HG02623 (cell line): ENCODE data around the gene RNU7-1.
A peak's percentile ranks its signal among the peaks of the same experiment; 100 is the strongest.
"Not testable (repeated sequence)": the region's sequence is repeated elsewhere in the genome, so short reads cannot be mapped to it uniquely, and the experiment has no call there.

ENCODE experiments used
- ATAC-seq: cut with Tn5 transposase; IDR thresholded peaks from one replicate; pipeline ENCODE4 v1.9.1; 2021; ENCODE audit warnings: moderate library complexity; ENCODE audit not compliant: unreplicated experiment

The RNU7-1 gene

DNA sequence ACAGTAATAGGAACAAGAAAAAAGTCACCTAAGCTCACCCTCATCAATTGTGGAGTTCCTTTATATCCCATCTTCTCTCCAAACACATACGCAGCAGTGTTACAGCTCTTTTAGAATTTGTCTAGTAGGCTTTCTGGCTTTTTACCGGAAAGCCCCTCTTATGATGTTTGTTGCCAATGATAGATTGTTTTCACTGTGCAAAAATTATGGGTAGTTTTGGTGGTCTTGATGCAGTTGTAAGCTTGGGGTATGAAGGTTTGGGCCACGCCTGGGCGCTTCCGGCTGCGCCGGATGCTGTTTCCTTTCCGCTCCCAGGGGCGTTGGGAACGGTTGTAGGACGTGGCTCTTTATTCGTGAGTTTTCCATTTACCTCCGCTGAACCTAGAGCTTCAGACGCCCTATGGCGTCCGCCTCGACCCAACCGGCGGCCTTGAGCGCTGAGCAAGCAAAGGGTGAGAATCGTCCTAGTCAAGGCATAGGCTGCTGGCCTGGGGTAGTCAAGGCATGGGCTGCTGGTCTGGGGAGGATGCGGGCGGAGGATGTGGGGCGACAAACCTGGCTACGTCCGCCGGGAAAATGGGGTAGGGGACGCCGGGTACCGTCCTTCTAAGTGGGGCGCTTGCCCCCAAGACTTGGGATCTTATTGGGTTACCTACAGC lies at the start of gene RNU7-1, which contains the start of gene C12orf57:
Gene RNU7-1 (plus strand): TSS at position 95 of the 659 bp plus-strand sequence.
Gene C12orf57 (plus strand): TSS at position 301 of the 659 bp plus-strand sequence. CDS start 100 bp downstream, at position 401.
- peak; percentile 36 for ATAC-seq

DNA sequence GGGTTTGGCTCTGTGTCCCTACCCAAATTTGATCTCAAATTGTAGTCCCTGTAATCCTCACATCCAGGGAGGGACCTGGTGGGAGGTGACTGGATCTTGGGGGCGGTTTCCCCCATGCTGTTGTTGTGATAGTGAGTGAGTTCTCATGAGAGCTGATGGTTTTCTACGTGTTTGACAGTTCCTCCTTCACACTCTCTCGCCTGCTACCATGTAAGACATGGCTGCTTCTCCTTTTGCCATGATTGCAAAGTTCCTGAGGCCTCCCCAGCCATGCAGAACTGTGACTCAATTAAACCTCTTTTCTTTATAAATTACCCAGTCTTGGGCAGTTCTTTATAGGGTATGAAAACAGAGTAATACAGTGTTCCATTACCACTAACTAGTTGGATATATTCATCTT lies 49.3 kb upstream of the RNU7-1 start:
- no peak for ATAC-seq

DNA sequence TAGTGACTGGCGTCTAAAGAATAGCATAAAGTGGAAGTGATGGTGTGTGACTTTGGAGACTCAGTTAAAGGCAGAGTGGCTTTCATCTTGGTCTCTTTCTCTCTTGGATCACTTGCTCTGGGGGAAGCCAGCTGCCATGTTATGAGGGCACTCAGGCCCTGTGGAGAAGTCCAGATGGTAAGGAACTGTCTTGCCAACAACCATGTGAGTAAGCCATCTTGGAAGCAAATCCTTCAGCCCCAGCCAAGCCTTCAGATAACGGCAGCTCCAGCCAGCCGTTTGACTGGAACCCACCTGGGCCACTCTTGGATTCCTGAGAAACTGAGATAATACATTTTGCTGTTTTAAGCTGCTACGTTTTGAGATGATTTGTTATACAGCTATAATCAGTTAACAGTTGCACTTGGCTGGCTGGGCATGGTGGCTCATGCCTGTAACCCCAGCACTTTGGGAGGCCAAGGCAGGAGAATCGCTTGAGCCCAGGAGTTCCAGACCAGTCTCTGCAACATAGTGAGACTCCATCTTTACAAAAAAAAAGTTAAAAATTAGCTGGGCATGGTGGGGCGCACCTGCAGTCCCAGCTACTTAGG lies 46.7 kb upstream of the RNU7-1 start:
- no peak for ATAC-seq

DNA sequence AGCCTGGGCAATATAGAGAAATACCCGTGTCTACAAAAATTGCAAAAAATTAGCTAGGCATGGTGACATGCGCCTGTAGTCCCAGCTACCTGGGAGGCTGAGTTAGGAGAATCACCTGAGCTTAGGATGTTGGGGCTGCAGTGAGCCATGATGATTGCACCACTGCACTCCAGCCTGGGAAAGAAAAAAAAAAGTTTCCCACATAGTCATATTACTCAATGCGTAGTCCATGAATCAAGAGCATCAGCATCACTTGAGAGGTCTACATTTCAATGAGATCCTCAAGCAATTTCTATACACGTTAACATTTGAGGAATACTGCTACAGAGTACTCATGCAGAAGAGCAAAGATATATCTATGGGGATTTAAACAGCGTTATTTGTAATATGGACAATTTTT lies 44.2 kb upstream of the RNU7-1 start:
- no peak for ATAC-seq

DNA sequence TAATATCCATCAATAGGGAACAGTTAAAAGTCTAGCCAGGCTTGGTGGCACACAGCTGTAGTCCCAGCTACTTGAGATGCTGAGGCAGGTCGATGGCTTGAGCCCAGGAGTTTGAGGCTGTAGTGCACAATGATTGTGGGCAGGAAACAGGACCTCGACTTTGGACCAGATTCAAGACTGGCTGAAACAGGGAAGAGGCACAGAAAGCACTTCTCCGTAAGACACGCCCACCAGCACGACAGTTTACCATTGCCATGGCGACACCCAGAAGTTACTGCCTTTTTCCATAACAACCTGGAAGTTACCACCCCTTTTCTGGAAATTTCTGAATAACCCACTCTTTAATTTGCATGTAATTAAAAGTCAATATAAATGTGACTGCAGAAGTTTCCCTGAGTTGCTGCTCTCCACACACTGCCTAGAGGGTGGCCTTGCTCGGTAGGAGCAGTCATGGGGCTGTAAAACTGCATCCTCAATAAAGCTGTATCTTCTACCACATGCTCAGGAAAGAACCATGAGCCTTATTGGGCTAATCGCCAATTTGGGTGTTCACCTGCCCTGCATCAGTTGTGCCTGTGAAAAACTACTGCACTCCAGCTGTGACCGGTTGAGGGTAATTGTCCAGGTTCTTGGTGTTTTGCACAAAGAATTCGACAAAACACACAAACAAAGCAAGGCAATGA lies 43.6 kb upstream of the RNU7-1 start:
- ATAC-seq, result no peak

DNA sequence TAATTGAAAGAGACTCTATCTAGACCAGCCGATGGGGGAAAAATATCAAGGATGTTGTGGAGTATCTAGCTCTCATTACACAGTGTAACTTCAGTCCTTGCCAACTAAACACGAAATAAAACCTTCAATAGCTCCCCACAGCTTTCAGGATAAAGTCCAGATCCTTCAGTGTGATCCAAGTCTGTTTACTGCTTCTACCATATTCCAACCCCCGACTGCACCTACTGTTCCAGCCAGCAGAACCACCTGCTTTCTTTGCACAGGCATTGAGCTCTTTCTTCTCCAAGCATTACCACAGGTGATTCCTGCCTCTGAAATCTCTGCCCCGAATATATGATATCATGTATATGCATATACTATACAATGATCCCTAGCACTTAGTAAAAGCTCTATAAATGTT lies 41.2 kb upstream of the RNU7-1 start:
- no peak for ATAC-seq

DNA sequence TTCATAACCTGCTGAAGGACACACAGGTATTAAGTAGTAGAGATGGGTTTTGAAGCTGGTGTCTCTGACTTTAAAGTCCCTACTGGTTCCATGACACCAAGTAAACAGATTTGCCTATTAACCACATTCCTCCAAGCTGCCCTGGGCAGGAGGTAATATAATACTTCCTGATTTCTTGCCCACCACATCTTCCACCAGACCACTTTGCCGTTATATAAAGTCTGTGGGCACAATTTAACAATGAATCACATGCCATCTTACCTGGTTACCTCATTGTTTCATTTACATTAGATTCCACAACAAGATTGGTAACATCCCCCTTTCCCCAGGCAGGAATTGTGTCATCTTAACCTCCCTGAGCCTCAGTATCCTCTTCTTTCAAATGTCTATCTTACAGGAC lies 39.9 kb upstream of the RNU7-1 start:
- no peak for ATAC-seq

DNA sequence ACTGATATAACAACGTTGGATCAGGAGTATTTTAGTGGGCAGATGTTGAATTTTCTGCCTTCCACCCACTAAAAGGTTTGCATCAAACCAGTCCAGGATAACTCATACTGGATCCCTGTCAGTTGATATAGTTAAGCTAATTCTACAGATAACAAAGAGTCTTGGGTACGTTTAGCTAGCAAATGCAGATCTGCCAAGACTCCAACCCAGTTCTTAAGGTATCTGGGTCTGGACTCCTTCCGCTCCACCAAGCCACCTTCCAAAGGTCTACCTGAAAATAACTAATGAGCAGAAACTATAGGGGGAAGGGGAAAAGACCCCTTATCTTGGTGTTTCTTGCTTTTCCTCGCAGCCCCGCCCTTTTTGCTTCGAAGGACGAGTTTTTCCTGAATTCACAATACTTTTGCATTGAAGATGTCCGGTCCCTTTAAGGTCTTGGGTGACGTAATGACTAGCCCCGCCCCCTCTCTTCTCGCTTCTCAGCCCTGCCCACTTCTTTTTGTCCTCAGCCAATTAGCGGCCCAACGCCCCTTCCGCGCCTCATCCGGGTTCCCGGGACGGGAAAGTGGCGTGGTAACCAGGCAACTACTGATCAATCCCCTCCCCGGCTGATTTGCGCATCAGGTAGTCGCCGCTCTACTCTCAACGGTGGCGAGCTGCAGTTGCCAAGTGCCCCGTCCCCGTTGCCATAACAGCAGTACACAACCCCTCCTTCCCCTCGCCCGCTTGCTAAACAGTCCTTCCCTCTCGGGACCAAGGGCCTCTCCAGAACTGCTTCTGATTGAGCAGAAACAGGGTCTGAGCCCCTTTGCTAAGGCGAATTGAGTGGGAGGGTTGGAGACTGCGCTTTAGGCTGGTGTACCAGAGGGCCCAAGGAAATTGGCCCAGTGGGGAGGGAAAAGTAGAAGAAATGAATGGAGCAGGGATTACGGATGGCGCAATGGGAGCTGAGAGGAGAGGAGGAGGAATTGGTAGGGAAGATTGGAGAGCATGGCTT lies 39.0 kb upstream of the RNU7-1 start, which contains the start of gene LRRC23:
Gene LRRC23 (plus strand): TSS at position 543 of the 997 bp plus-strand sequence. CDS start 812 bp downstream, outside the sequence.
- ATAC-seq, result peak; percentile 91

DNA sequence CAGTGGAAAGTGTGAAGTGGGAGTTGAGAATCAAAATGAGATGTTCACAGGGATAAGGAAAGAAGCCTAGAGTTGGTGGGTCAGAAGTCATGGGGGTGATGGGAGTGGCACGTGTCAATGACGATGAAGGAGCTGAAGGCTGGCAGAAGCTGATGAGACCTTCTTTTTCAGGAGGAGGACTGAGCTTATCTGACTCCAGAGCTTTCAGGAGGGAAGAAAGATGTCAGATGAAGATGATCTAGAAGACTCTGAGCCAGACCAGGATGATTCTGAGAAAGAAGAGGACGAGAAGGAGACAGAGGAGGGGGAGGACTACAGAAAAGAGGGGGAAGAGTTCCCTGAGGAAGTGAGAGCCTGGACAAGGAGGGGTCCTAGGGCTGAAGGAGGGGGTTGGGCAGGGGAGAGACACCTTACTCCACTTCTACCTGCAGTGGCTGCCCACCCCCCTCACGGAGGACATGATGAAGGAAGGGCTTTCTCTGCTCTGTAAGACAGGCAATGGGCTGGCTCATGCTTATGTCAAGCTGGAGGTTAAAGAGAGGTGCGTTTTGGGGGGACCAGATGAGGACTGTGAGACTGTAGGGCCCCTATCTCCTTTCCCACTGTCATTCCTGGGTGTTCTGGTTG lies 38.1 kb upstream of the RNU7-1 start:
- no peak for ATAC-seq

DNA sequence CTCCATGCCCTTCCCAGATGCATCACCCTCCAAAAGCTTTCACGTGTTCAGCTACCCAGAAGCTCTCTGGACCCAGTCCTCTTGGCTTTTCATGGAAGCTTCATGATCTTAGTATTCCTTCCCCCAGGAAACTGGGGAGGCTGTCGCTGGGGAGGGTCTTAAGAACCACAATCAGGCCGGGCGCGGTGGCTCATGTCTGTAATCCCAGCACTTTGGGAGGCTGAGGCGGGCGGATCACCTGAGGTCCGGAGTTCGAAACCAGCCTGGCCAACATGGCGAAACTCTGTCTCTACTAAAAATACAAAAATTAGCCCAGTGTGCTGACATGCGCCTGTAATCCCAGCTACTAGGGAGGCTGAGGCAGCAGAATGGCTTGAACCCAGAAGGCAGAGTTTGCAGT lies 35.5 kb upstream of the RNU7-1 start:
- ATAC-seq, result not testable (repeated sequence)

DNA sequence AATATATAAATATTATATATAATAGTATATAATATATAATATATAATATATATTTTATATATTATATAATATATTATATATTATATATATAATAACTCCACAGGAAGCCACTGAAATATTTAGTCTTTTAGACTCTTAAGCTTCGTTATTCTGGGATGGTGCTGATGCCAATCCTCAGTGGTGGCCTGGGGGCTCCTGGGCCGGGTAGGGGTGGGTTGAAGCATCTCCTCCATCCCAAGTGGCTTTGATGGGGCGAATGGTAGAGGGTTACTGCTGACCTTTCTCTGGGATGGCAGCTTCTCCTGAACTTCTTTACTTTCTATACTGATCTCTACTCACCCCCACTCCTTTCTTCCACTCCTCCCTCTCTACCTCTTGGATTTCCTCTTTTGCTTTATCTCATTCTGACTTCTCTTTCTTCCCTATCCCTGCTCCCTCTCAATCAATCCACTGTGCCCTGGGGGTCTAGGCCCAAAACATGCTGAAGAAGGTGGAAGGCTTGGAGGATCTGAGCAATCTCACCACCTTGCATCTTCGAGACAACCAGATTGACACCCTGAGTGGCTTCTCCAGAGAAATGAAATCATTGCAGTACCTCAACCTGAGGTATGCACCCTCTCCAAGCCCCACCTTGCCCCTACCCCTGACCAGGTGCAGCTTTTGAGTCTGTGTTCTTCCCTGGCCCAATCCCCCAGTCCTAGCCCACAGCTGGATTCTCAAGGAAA lies 34.0 kb upstream of the RNU7-1 start:
- no peak for ATAC-seq

DNA sequence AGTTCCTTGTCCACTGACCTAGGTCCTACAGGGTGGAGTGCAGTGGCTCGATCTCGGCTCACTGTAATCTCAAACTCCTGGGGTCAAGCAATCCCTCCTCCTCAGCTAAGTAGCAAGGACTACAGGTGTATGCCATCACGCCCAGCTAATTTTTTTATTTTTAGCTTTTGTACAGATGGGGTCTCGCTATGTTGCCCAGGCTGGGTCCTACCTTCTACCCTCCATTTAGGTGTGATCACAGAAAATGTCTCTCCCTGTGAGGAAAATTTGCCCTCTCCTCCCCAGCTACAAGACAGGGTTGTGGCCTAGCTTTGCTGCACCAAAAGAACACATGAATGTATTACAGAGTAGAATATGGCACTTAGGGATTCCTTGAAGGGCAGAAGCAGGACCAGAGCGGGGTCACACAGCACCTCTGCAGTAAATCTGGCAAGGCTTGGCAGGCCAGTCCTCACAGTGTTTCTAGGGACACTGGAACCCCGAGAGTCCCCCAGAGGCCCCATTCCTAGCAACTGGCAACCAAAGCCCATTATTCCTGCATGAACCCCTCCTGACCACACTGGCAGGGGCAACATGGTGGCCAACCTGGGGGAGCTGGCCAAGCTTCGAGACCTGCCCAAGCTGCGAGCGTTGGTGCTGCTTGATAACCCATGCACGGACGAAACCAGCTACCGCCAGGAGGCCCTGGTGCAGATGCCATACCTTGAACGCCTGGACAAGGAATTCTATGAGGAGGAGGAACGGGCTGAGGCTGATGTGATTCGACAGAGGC lies 31.3 kb upstream of the RNU7-1 start:
- no peak for ATAC-seq

DNA sequence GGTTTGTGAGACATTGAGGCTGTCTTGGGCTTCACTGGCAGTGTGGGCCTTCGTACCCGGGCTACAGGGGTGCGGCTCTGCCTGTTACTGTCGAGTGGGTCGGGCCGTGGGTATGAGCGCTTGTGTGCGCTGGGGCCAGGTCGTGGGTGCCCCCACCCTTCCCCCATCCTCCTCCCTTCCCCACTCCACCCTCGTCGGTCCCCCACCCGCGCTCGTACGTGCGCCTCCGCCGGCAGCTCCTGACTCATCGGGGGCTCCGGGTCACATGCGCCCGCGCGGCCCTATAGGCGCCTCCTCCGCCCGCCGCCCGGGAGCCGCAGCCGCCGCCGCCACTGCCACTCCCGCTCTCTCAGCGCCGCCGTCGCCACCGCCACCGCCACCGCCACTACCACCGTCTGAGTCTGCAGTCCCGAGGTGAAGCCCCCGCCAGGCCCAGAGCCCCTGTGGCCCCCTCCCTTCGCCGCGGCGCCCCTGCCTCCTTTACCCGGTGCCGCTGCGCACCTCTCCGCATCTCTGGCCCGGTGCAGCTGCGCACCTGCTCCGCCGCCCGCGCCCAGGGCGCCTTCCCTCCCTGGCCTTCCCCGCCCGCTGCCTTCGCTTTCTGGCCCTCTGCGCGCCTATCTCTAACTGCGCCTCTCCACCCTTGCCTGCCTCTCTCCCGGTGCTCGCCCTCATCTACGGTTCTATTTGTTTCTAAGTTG lies 29.2 kb upstream of the RNU7-1 start, which contains the start of gene ENO2:
Gene ENO2 (plus strand): TSS at position 335 of the 701 bp plus-strand sequence. CDS start 1,253 bp downstream, outside the sequence.
- ATAC-seq, result peak; percentile 69

DNA sequence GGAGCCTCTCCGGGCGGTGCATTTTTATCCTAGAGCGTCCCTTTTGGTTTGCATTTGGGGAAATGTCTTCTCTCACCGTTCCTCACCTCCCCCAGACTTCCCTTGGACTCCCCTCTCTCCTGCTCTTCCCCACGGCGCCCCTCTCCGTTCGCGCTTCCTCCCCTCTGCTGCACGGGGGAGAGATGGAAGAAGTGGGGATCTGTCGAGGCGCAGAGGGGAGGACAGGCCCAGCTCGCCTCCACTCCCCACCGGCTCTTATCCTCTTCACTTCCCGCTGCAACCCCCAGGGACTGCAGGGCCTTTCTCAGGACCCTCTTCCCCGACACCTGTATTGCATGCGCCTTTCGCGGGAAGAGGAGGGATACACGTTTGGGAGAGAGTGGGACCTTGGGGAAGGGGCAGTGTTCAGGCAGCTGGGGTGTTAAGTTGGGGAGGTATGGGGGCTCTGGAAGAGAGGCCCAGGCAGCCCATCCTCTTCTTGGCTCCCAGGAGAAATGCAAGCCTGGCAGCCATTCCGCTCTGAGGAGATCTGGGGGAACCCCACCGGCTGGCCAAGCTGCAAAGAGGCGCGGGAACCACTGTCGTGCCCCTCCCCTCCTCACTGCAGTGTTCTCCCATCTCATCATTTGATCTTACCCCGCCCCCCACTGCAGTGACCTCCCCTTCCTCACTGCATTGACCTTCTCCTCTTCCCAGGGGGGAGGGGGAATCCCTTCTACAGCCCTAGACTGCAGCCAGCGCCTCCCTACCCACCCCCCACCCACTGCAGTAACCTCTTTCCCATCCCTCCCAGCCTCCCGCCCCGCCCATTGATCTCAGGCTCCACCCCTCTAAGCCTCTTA lies 28.4 kb upstream of the RNU7-1 start:
- no peak for ATAC-seq

DNA sequence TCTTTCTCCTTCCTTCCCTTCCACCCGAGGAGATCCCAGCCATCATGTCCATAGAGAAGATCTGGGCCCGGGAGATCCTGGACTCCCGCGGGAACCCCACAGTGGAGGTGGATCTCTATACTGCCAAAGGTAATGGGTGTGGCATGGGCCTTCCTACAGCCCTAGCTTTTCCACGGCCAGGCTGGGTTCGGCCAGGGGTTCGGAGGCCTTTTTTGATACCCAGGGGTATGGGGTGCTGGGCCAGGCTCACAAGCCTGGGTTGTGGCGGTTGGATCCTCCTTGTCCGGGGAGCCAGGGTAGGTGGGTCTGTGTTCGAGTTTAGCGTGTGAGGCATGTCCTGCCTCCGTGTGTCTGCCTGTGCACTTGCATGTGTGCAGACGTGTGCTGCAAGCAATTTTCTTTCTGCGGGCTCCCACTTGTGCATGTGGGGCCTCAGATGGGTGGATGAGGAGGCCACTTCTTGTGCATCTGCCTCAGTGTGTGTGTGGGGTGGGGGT lies 27.8 kb upstream of the RNU7-1 start:
- ATAC-seq, result no peak

DNA sequence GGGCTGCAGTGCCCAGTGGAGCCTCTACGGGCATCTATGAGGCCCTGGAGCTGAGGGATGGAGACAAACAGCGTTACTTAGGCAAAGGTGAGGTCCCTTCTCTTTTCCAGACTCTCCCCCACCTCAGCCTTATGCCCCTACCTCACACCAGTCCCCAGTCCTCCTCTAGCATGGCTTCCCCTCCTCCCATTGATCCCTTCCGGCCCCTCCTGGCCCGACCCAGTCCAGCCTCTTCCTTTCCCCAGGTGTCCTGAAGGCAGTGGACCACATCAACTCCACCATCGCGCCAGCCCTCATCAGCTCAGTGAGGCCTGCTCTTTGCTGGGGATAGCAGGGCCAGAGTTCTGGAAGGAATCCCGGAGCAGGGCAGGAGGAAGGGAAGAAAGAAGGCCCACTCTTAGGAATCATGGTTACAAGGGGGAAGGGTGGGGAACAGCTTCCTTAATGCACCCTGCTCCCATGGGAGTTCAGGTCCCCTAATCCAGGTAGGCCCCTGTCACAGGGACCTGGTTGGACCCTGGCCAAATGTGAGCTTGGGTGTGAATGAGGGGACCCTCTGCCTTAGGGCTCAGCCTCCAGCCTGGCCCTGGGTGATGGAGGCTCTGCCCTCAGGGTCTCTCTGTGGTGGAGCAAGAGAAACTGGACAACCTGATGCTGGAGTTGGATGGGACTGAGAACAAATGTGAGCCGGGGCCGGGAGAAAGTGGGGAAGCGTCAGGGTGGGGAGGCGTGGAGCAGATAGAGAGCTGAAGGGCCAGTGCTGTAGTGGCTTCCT lies 27.0 kb upstream of the RNU7-1 start:
- no peak for ATAC-seq
